SJSA1 (cell line): ENCODE data around the gene NUP42. TPM values are rescaled to one million over a fixed set of nuclear protein-coding genes. Genes with fewer than 3 reads are reported as not detected.

Experiments
- DNase-seq, 2 experiments: peaks; one replicate each; pipeline ENCODE4 v3.0.0-alpha.2; 2015 to 2020; ENCODE audit warnings: low spot score in 2 of 2, low read depth in 1 of 2
- H3K27ac ChIP-seq: fragments of 250-450 bp; sonication (Bioruptor Pico); 2 replicates; pipeline ENCODE4 v1.5.1; 2020; ENCODE audit warnings: mild to moderate bottlenecking, moderate library complexity
- H3K27me3 ChIP-seq: fragments of 250-450 bp; sonication (Bioruptor Pico); replicated peaks from 2 replicates; pipeline ENCODE4 v1.5.1; 2020; ENCODE audit warnings: mild to moderate bottlenecking, moderate library complexity
- H3K36me3 ChIP-seq: fragments of 250-450 bp; sonication (Bioruptor Pico); 2 replicates; pipeline ENCODE4 v1.5.1; 2020; ENCODE audit warnings: mild to moderate bottlenecking
- H3K4me1 ChIP-seq: fragments of 250-450 bp; sonication (Bioruptor Pico); replicated peaks from 2 replicates; pipeline ENCODE4 v1.6.1; 2021; ENCODE audit warnings: mild to moderate bottlenecking
- H3K4me3 ChIP-seq: fragments of 250-450 bp; sonication (Bioruptor Pico); 2 replicates; pipeline ENCODE4 v1.5.1; 2020; ENCODE audit warnings: mild to moderate bottlenecking
- H3K9me3 ChIP-seq: fragments of 250-450 bp; sonication (Bioruptor Pico); replicated peaks from 2 replicates; pipeline ENCODE4 v1.5.1; 2020; ENCODE audit warnings: mild to moderate bottlenecking
- total RNA-seq: library from RNA; depleted of rRNA; stranded (reverse); fragments of >200 nt; shearing (Covaris generic); gene quantifications from 2 replicates; pipeline ENCODE4 v1.2.3, GENCODE V29; 2014

NUP42 gene
- total RNA-seq, 1 experiment from 2014 or later, result 41.7 TPM

- Histone ChIP-seq H3K9me3 (no peaks in the 10 kb centered on the region), H3K27me3 (no peaks in the 10 kb centered on the region), H3K27ac (no peak overlapping the region), H3K4me3 (no peak overlapping the region), H3K4me1 (peaks cover 6% of the 10 kb centered on the region), H3K36me3 (no peaks in the 10 kb centered on the region)
- DNase-seq, result no peak
Observed at GRCh38 chr7:23230641-23231101, 48.8 kb downstream of the NUP42 start.

- Histone ChIP-seq H3K4me1 (peaks cover 6% of the 10 kb centered on the region), H3K27me3 (no peaks in the 10 kb centered on the region), H3K36me3 (no peaks in the 10 kb centered on the region), H3K4me3 (no peak overlapping the region), H3K9me3 (no peaks in the 10 kb centered on the region), H3K27ac (no peak overlapping the region)
- no peak for DNase-seq
Observed at GRCh38 chr7:23232966-23233365, 51.1 kb downstream of the NUP42 start.

GRCh38 chr7:23234569-23235296 lies 52.9 kb downstream of the NUP42 start:
- Histone ChIP-seq H3K4me1 (peaks cover 6% of the 10 kb centered on the region), H3K9me3 (no peaks in the 10 kb centered on the region), H3K27ac (no peak overlapping the region), H3K36me3 (no peaks in the 10 kb centered on the region), H3K4me3 (no peak overlapping the region), H3K27me3 (no peaks in the 10 kb centered on the region)
- DNase-seq, result no peak

DNA sequence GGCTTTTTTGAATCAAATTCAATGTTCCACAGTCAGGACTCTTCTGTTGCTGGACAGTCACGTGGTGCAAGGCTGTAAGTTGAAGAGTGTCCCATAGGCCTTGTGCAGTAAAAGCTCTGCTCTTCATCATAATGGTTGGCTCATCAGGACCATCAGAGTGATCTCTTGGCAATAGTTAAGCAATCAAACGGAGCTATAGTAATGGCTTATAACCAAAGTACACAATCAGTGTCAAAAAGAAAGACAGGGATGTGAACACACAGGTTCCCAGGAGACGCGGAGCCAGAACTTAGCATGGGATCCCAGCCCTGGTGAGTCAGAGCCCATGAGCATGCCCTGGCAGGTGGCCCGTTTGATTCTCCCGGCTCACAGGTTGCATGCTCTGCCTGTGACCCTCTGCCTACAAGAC lies 54.0 kb downstream of the NUP42 start:
- Histone ChIP-seq H3K27me3 (no peaks in the 10 kb centered on the region), H3K36me3 (no peaks in the 10 kb centered on the region), H3K9me3 (no peaks in the 10 kb centered on the region), H3K27ac (no peak overlapping the region), H3K4me1 (peaks cover 6% of the 10 kb centered on the region), H3K4me3 (no peak overlapping the region)
- no peak for DNase-seq

GRCh38 chr7:23237000-23237399 lies 55.2 kb downstream of the NUP42 start:
- Histone ChIP-seq H3K4me3 (no peak overlapping the region), H3K36me3 (no peaks in the 10 kb centered on the region), H3K4me1 (peaks cover 6% of the 10 kb centered on the region), H3K27ac (no peak overlapping the region), H3K9me3 (no peaks in the 10 kb centered on the region), H3K27me3 (no peaks in the 10 kb centered on the region)
- no peak for DNase-seq

DNA sequence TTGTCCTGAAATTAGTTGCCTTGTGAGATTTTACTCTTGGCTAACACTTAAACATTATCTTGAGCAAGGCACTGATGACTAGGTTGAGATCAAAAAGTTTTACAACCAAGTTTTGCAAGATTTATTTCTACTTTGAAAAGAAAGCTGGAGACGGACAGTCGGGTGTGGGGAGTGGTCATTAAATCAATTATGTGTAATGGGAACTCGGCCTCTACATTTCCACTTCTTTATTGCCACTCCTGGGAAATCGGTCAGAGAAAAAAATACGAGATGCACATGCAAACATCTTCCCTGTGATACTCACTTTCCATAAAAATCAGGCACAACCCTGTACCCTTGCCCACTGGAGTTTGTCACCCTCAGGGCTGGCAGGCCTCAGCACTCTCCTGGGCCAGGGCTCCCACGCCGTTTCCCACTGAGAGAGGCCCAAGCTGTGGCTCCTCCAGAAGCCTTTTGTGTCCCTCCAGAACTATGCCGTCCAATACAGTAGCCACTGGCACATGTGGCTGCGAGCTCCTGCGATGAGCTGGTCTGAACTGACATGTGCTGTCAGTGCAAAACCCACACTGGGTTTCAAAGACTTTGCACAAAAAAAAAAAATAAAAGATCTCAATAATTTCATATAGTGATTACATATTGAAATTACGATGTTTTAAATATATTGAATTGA lies 57.3 kb downstream of the NUP42 start:
- no peaks in the 10 kb centered on the region for H3K36me3 ChIP-seq
- no peaks in the 10 kb centered on the region for H3K9me3 ChIP-seq
- H3K27me3 ChIP-seq, result 0 out of 2 replicates have a peak, but pooled peaks cover 2% of the 10 kb centered on the region
- DNase-seq, result no peak
- H3K27ac ChIP-seq, result no peak overlapping the region
- peaks cover 6% of the 10 kb centered on the region for H3K4me1 ChIP-seq
- H3K4me3 ChIP-seq, result no peak overlapping the region

DNA sequence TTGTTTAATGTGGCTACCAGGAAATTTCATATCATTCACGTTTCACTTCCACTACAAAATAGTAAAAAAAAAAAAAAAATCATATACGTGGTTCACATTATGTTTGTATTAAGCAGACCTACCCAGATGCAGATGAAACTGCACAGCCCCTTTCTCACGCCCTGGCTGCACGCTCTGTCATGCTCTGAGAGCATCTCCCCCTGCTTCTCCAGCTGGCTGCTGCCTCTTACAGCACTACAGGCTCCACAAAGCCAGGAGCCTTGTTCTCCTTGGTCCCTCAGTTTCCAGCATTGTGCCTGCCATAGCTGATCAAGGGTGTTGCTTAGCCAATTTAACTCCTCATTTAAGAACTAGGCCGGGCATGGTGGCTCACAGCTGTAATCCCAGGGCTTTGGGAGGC lies 57.9 kb downstream of the NUP42 start:
- Histone ChIP-seq H3K27me3 (0 out of 2 replicates have a peak, but pooled peaks cover 6% of the 10 kb centered on the region), H3K9me3 (no peaks in the 10 kb centered on the region), H3K4me1 (peaks cover 2% of the 10 kb centered on the region), H3K27ac (no peak overlapping the region), H3K36me3 (no peaks in the 10 kb centered on the region), H3K4me3 (no peak overlapping the region)
- DNase-seq, result no peak

GRCh38 chr7:23242321-23242720 lies 60.5 kb downstream of the NUP42 start:
- Histone ChIP-seq H3K36me3 (no peaks in the 10 kb centered on the region), H3K4me1 (no peaks in the 10 kb centered on the region; the same call in 1 of the 2 replicates), H3K9me3 (no peaks in the 10 kb centered on the region), H3K27ac (no peak overlapping the region), H3K4me3 (no peak overlapping the region), H3K27me3 (0 out of 2 replicates have a peak, but pooled peaks cover 6% of the 10 kb centered on the region)
- no peak for DNase-seq

- no peaks in the 10 kb centered on the region for H3K36me3 ChIP-seq
- H3K4me1 ChIP-seq, result no peaks in the 10 kb centered on the region; the same call in 1 of the 2 replicates
- DNase-seq, result no peak
- H3K27me3 ChIP-seq, result 0 out of 2 replicates have a peak, but pooled peaks cover 6% of the 10 kb centered on the region
- H3K4me3 ChIP-seq, result no peak overlapping the region
- H3K9me3 ChIP-seq, result no peaks in the 10 kb centered on the region
- no peak overlapping the region for H3K27ac ChIP-seq
Observed at GRCh38 chr7:23242935-23243334, 61.1 kb downstream of the NUP42 start.

DNA sequence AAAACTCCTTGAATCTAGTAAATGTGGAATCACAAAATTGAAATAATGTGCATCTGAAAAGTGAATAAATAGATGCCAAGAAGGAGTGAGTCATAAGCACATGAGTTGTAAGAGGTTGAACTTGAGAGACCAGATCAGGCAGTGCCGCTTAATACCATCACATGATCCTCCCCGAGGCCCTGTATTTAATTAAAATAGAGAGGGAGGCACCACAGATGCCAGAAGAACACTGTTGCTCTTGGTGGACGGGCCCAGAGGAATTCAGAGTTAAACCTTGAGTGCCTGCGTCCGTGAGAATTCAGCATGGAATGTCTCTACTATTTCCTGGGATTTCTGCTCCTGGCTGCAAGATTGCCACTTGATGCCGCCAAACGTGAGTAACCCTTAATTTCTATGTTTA lies 64.7 kb downstream of the NUP42 start, which contains the start of gene GPNMB:
TSS of gene GPNMB (plus strand) at position 221 of the 400 bp plus-strand sequence. CDS start at position 304, 83 bp downstream.
- Histone ChIP-seq H3K36me3 (no peaks in the 10 kb centered on the region), H3K4me3 (no peak within 1 kb of the TSS), H3K9me3 (no peaks in the 10 kb centered on the region), H3K27me3 (0 out of 2 replicates have a peak, but pooled peaks cover 6% of the 10 kb centered on the region), H3K27ac (no peak within 1 kb of the TSS), H3K4me1 (no peaks in the 10 kb centered on the region; the same call in 1 of the 2 replicates)
- DNase-seq, result peak in 1 of 2 experiments; percentile 25

DNA sequence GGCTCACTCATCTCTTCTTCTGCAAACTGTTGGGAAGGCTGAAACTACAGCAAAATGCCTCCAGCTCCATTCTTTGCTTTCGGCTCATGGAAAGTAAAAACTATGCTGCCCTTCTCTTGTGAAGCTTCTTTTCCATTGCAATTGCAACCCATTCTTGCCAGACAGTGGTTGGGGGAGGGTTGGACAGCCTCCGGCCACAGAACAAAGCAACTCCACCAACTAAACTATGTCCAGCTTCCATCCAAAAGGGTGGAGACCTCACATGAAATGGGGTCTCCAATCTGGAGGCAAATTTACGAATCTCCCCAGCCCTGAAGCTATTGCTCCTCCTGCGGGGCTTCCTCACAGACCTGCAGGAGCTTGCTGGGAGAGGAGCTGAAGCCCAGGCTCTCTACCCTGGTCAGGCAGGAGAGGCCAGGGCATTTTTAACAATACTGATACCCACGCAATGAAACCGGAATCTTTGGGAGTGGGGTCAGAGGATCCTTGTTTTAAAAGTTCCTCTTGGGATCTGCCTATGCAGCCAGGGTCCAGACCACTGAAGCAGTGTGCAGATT lies 65.3 kb downstream of the NUP42 start:
- no peak overlapping the region for H3K27ac ChIP-seq
- H3K36me3 ChIP-seq, result no peaks in the 10 kb centered on the region
- no peaks in the 10 kb centered on the region; the same call in 1 of the 2 replicates for H3K4me1 ChIP-seq
- H3K4me3 ChIP-seq, result no peak overlapping the region
- H3K9me3 ChIP-seq, result no peaks in the 10 kb centered on the region
- H3K27me3 ChIP-seq, result 0 out of 2 replicates have a peak, but pooled peaks cover 6% of the 10 kb centered on the region
- no peak for DNase-seq

DNA sequence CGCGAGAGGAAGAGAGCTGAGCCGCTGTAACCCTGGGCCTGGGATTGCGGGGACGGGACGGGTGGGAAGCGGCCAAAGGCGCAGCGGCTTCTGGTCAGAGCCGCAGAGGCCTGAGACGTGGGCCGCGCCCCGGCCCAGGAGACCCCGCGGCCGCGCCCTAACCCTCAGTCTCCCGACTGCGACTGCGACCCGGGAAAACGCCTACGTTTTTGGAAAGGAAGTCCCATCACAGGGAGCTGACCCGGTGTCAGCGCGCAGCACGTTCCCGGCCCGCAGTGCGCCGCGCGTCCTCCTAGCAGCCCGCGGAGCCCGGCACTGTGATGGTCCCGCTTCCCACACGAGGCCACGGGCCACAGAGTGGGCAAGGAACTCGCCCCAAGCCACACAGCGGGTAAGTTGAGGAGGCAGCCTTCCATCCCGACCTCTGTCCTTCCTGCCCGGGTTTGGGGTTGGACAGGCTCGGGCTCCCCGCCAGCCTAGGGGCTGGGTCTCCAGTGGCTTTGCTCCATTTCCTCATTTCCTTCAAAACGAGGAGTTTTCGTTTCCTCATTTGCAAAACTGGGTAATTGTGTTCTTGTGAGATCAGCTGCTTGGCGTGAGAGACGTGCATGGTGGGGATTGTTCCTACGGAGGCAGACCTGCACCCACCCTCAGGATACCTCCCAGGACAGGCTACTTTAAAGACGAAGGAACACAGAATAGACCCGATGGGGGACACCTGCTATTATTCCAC lies 65.9 kb downstream of the NUP42 start:
- no peak for DNase-seq
- Histone ChIP-seq H3K27me3 (0 out of 2 replicates have a peak, but pooled peaks cover 6% of the 10 kb centered on the region), H3K4me3 (no peak overlapping the region), H3K27ac (no peak overlapping the region), H3K9me3 (no peaks in the 10 kb centered on the region), H3K36me3 (no peaks in the 10 kb centered on the region), H3K4me1 (no peaks in the 10 kb centered on the region; the same call in 1 of the 2 replicates)

DNA sequence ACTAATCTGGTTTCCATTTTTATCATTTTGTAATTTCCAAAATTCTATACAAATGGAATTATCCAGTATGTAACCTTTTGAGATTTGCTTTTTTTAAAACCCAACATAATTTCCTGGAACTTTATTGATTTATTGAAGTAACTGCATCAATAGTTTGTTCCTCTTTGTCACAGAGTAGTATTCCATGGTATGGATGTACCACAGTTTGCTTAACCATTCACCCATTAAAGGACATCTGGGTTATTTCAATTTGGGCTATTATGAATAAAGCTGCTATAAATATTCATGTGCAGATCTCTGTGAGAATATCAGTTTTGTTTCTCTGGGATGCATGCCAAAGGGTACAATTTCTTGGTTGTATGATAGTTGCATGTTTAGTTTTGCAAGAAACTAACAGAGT lies 67.6 kb downstream of the NUP42 start:
- Histone ChIP-seq H3K27me3 (0 out of 2 replicates have a peak, but pooled peaks cover under 1% of the 10 kb centered on the region), H3K4me1 (peaks cover 9% of the 10 kb centered on the region), H3K36me3 (no peaks in the 10 kb centered on the region), H3K9me3 (no peaks in the 10 kb centered on the region), H3K4me3 (no peak overlapping the region), H3K27ac (no peak overlapping the region)
- DNase-seq, result no peak
